OCI-LY7 (cell line): ENCODE data around the gene ADAMTS2. TPM values are rescaled to one million over a fixed set of nuclear protein-coding genes. Genes with fewer than 3 reads are reported as not detected.

Source experiments
- BruUV-seq: library from RNA; stranded (reverse); fragments of 400-500 nt; replicated peaks from 2 replicates; lab custom pipeline; 2021; lab: Mats Ljungman, UMichigan
- CTCF ChIA-PET: fragments of 300-600 bp; sonication (Branson Sonifier 250); formaldehyde crosslinking; loops from one replicate; lab custom pipeline; 2022; ENCODE audit warnings: antibody characterized with exemption; ENCODE audit not compliant: unreplicated experiment; lab: Charles Lee
- POLR2A ChIA-PET: fragments of 300-600 bp; sonication (Branson Sonifier 250); formaldehyde crosslinking; loops from one replicate; lab custom pipeline; 2022; ENCODE audit warnings: antibody characterized with exemption; lab: Charles Lee
- DNase-seq: peaks from one replicate; pipeline ENCODE4 v3.0.0-alpha.2; 2015; ENCODE audit warnings: low spot score
- H2AFZ ChIP-seq: fragments of 200-600 bp; sonication (generic), shearing (Covaris generic); 2 replicates; pipeline ENCODE4 v1.6.1; 2014; ENCODE audit warnings: mild to moderate bottlenecking, antibody characterized with exemption, low read length, moderate library complexity
- H3K27ac ChIP-seq: fragments of 200-600 bp; sonication (generic); 2 replicates; pipeline ENCODE4 v1.5.1; 2014; ENCODE audit warnings: mixed run types, low read depth, mild to moderate bottlenecking, moderate library complexity, low read length, inconsistent platforms; ENCODE audit not compliant: poor library complexity, severe bottlenecking
- H3K36me3 ChIP-seq: fragments of 200-600 bp; sonication (generic); 2 replicates; pipeline ENCODE4 v1.6.1; 2014; ENCODE audit warnings: mild to moderate bottlenecking, antibody characterized with exemption, low read length, moderate library complexity, mixed read lengths; ENCODE audit not compliant: insufficient read depth
- H3K4me1 ChIP-seq: fragments of 200-600 bp; sonication (generic); 2 replicates; pipeline ENCODE4 v1.5.1; 2014; ENCODE audit warnings: mild to moderate bottlenecking, low read length; ENCODE audit not compliant: insufficient read depth, poor library complexity, severe bottlenecking
- H3K4me2 ChIP-seq: fragments of 200-600 bp; sonication (generic); 2 replicates; pipeline ENCODE4 v1.6.1; 2014; ENCODE audit warnings: mild to moderate bottlenecking, low read length
- H3K4me3 ChIP-seq: fragments of 200-600 bp; sonication (generic); 2 replicates; pipeline ENCODE4 v1.5.1; 2014; ENCODE audit warnings: mild to moderate bottlenecking, low read depth, low read length; ENCODE audit not compliant: poor library complexity, severe bottlenecking
- H3K79me2 ChIP-seq: fragments of 200-600 bp; sonication (generic); 2 replicates; pipeline ENCODE4 v1.6.1; 2016; ENCODE audit warnings: low read depth, mild to moderate bottlenecking, low read length, moderate library complexity, mixed read lengths; ENCODE audit not compliant: insufficient read depth
- H3K9me2 ChIP-seq: fragments of 200-600 bp; sonication (generic); 2 replicates; pipeline ENCODE4 v1.6.1; 2016; ENCODE audit warnings: mild to moderate bottlenecking, low read length, mixed read lengths; ENCODE audit not compliant: insufficient read depth
- H3K9me3 ChIP-seq: fragments of 200-600 bp; sonication (generic); 2 replicates; pipeline ENCODE4 v1.6.1; 2014; ENCODE audit warnings: mild to moderate bottlenecking, mixed run types, low read length, mixed read lengths
- H4K20me1 ChIP-seq: fragments of 200-600 bp; sonication (generic); 2 replicates; pipeline ENCODE4 v1.6.1; 2014; ENCODE audit warnings: mild to moderate bottlenecking, antibody characterized with exemption, low read length, moderate library complexity, mixed read lengths; ENCODE audit not compliant: insufficient read depth
- EZH2phosphoT487 ChIP-seq: fragments of 200-600 bp; sonication (generic); IDR thresholded peaks from 2 replicates; pipeline ENCODE4 v1.6.1; 2018; ENCODE audit warnings: low read depth, borderline replicate concordance, mild to moderate bottlenecking, mixed run types, antibody characterized with exemption, low read length, moderate library complexity, mixed read lengths
- intact Hi-C: fragments of 100-400 bp; cut with micrococcal nuclease; formaldehyde crosslinking; loops from one replicate; pipeline ENCODE4 v1.10.0; 2022; ENCODE audit not compliant: unreplicated experiment
- total RNA-seq, 2 experiments: library from RNA; depleted of rRNA in 1 of 2; stranded (reverse); fragments of >200 nt in 1 of 2; shearing (Covaris generic) in 1 of 2; gene quantifications; 2 replicates each; pipeline ENCODE4 v1.2.3, GENCODE V29; 2014 to 2022
- TF ChIP-seq, protein P1 (sequence below): fragments of 200-600 bp; sonication (generic); conservative IDR thresholded peaks from 2 replicates; pipeline ENCODE4 v1.5.1; 2014; ENCODE audit warnings: mild to moderate bottlenecking, antibody characterized with exemption, low read length, moderate library complexity, mixed read lengths

The ADAMTS2 gene
- total RNA-seq, 2 experiments from 2014 or later = not detected

DNA sequence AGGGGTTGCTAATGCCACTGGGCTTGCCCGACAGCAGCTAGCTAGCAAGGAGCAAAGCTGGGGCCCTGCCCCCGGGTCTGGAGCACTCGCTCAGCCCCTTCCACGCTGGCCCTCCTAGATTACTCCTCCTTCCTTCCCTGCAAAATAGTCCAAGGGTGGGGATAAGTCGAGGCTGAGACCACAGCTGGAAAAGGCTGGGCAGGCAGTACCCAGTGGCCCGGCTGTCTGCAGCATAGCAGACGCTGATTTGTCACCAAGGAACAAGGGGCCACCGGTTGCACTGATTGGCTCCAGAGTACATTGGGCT, 73.9 kb downstream of the ADAMTS2 start:
- no TSS peak for BruUV-seq
- intact Hi-C loops = no loop called here
- CTCF ChIA-PET = no interaction called here

DNA sequence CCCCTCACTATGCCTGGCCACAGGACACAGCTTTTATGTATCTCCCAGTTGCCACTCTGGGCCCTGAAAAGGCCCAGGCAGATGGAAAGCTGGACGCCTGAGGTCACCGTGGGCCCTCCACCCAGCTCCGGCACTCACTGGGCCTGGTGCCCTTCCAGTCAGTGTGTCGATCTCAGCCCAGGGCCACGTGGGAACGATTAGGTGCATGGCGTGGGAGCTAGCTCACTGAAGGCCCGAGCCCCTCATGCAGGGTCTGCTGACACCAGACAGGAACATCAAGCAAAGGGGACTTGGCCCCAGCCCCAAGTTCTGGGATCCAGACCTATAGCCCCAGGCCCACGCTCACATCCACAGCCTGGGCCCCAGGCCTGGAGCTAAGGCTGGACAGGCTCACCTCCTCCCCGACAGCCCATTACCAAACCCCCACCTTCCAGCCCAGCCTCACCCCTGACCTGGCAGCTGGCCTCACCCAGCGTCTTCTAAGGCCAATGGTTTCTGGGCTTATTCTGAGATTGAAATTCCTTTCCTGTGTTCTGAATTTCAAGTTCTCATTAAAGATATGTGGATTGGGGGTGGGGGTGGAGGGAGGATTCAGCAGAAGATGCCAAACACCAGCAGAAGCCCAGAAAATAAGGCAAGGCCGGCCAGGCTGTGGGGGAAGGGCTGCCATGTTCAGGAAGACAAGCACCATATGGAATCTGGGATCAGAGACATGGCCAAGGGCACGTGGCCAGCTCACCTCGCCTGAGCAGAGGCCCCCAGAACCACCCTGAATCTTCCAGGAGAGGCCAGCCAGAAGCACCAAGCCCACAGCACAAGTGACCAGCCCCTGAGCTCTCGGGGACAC, 74.5 kb downstream of the ADAMTS2 start:
- intact Hi-C loops = no loop called here
- Histone ChIP-seq H3K9me3 (no peaks in the 10 kb centered on the region), H4K20me1 (no peaks in the 10 kb centered on the region), H3K27ac (no peak overlapping the region), H3K36me3 (no peaks in the 10 kb centered on the region), H3K4me2 (no peak overlapping the region), H3K4me3 (no peak overlapping the region), H2AFZ (no peak overlapping the region), H3K9me2 (no peaks in the 10 kb centered on the region), H3K79me2 (no peaks in the 10 kb centered on the region), H3K4me1 (no peaks in the 10 kb centered on the region)
- no peak for DNase-seq
- TF ChIP-seq, protein P1, sequence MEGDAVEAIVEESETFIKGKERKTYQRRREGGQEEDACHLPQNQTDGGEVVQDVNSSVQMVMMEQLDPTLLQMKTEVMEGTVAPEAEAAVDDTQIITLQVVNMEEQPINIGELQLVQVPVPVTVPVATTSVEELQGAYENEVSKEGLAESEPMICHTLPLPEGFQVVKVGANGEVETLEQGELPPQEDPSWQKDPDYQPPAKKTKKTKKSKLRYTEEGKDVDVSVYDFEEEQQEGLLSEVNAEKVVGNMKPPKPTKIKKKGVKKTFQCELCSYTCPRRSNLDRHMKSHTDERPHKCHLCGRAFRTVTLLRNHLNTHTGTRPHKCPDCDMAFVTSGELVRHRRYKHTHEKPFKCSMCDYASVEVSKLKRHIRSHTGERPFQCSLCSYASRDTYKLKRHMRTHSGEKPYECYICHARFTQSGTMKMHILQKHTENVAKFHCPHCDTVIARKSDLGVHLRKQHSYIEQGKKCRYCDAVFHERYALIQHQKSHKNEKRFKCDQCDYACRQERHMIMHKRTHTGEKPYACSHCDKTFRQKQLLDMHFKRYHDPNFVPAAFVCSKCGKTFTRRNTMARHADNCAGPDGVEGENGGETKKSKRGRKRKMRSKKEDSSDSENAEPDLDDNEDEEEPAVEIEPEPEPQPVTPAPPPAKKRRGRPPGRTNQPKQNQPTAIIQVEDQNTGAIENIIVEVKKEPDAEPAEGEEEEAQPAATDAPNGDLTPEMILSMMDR = no peak
- no peak for TF ChIP-seq EZH2phosphoT487
- BruUV-seq = no TSS peak
- CTCF ChIA-PET = no interaction called here
- POLR2A ChIA-PET = no interaction called here

More for the DNA sequence above, 73.9 kb downstream of the ADAMTS2 start:
- no peaks in the 10 kb centered on the region for H3K4me1 ChIP-seq
- TF ChIP-seq, protein P1 = no peak
- TF ChIP-seq EZH2phosphoT487 = no peak
- H4K20me1 ChIP-seq = no peaks in the 10 kb centered on the region
- no peak overlapping the region for H3K4me3 ChIP-seq
- H2AFZ ChIP-seq = no peak overlapping the region
- no peak overlapping the region for H3K4me2 ChIP-seq
- H3K9me2 ChIP-seq = no peaks in the 10 kb centered on the region
- POLR2A ChIA-PET = no interaction called here
- H3K27ac ChIP-seq = no peak overlapping the region
- no peaks in the 10 kb centered on the region for H3K9me3 ChIP-seq
- H3K79me2 ChIP-seq = no peaks in the 10 kb centered on the region
- no peaks in the 10 kb centered on the region for H3K36me3 ChIP-seq
- no peak for DNase-seq

DNA sequence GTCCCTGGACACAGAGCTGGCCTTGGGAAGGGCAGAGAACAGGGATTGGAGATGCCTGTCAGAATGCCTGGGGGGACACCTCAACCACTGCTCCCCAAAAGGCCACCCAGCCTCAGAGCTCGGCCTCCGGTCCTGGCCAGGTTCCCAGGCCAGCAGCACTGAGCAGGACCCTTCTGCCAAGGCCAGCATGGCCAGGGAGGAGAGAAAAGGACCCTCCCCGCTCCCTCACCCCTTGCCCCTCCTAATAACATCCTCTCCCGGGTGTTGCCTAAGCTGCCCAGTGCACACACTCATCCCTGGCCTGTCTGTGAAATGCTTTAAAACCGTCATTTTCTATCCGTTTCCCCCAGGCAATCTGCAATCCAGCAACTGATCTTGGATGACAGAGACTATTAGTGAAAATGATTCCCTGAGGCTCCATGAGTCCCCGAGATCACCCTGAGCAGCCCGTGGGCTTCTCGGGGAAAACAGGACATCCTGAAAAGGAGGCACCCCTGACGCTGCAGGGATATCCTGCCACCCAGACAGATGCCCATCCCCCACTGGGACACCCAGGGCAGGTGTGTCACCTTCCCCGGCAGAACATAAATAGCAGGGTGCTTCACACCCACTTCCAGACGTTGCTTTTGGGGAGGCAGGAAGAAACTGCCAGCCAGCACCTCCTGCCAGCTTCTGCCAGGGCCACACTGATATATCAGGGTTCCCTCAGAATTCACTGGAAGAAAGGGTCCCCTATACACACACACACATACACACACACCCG, 75.3 kb downstream of the ADAMTS2 start:
- Histone ChIP-seq H3K4me2 (no peak overlapping the region), H2AFZ (no peak overlapping the region), H3K36me3 (no peaks in the 10 kb centered on the region), H3K27ac (no peak overlapping the region), H3K9me3 (no peaks in the 10 kb centered on the region), H3K4me1 (no peaks in the 10 kb centered on the region), H3K9me2 (no peaks in the 10 kb centered on the region), H3K4me3 (no peak overlapping the region), H4K20me1 (no peaks in the 10 kb centered on the region), H3K79me2 (no peaks in the 10 kb centered on the region)
- ChIA-PET POLR2A (no interaction called here), CTCF (no interaction called here)
- intact Hi-C loops = no loop called here
- no peak for DNase-seq
- no peak for TF ChIP-seq EZH2phosphoT487
- TF ChIP-seq, protein P1 = no peak
- no TSS peak for BruUV-seq
